MM.1S (cell line): Measurements from ENCODE around the gene FBXW5.

Experiments used
- DNase-seq: peaks from one replicate; pipeline ENCODE4 v3.0.0-alpha.2; 2015
- H2AFZ ChIP-seq: fragments of 300-600 bp; sonication (generic); 2 replicates; pipeline ENCODE4 v1.6.0; 2016; ENCODE audit warnings: antibody characterized with exemption, low read length
- H3F3A ChIP-seq: fragments of 300-600 bp; sonication (generic); 2 replicates; pipeline ENCODE4 v1.6.1; 2016; ENCODE audit warnings: mild to moderate bottlenecking, antibody characterized with exemption, low read length, moderate library complexity, mixed read lengths; ENCODE audit not compliant: insufficient read depth
- H3K27ac ChIP-seq: fragments of 300-600 bp; sonication (generic); 2 replicates; pipeline ENCODE4 v1.5.1; 2016; ENCODE audit warnings: mild to moderate bottlenecking, low read length
- H3K27me3 ChIP-seq: fragments of 300-600 bp; sonication (generic); replicated peaks from 2 replicates; pipeline ENCODE4 v1.6.0; 2016; ENCODE audit warnings: low read length; ENCODE audit not compliant: insufficient read depth
- H3K36me3 ChIP-seq: fragments of 300-600 bp; sonication (generic); replicated peaks from 2 replicates; pipeline ENCODE4 v1.6.1; 2016; ENCODE audit warnings: mild to moderate bottlenecking, low read length, mixed read lengths; ENCODE audit not compliant: insufficient read depth
- H3K4me1 ChIP-seq: fragments of 300-600 bp; sonication (generic); 2 replicates; pipeline ENCODE4 v1.6.1; 2016; ENCODE audit warnings: low read length, mixed read lengths
- H3K4me2 ChIP-seq: fragments of 300-600 bp; sonication (generic); 2 replicates; pipeline ENCODE4 v1.6.0; 2016; ENCODE audit warnings: low read depth, low read length
- H3K4me3 ChIP-seq: fragments of 300-600 bp; sonication (generic); 2 replicates; pipeline ENCODE4 v1.5.1; 2016; ENCODE audit warnings: low read length, mixed read lengths
- H3K79me2 ChIP-seq: fragments of 300-600 bp; sonication (generic); 2 replicates; pipeline ENCODE4 v1.6.1; 2016; ENCODE audit warnings: mixed run types, low read length, mixed read lengths
- H3K9ac ChIP-seq: fragments of 300-600 bp; sonication (generic); 2 replicates; pipeline ENCODE4 v1.6.1; 2016; ENCODE audit warnings: low read length, mixed read lengths
- H3K9me2 ChIP-seq: fragments of 300-600 bp; sonication (generic); replicated peaks from 2 replicates; pipeline ENCODE4 v1.6.1; 2016; ENCODE audit warnings: mild to moderate bottlenecking, low read length, mixed read lengths; ENCODE audit not compliant: insufficient read depth
- H3K9me3 ChIP-seq: fragments of 300-600 bp; sonication (generic); replicated peaks from 2 replicates; pipeline ENCODE4 v1.6.1; 2016; ENCODE audit warnings: mild to moderate bottlenecking, low read length, mixed read lengths; ENCODE audit not compliant: insufficient read depth
- H4K20me1 ChIP-seq: fragments of 300-600 bp; sonication (generic); 2 replicates; pipeline ENCODE4 v1.6.1; 2016; ENCODE audit warnings: mild to moderate bottlenecking, low read length, moderate library complexity, mixed read lengths; ENCODE audit not compliant: insufficient read depth
- EZH2 ChIP-seq: fragments of 300-600 bp; sonication (generic); optimal IDR thresholded peaks from 2 replicates; pipeline ENCODE3; 2017; ENCODE audit warnings: low read depth, mild to moderate bottlenecking, antibody characterized with exemption, low read length, mixed read lengths
- EZH2phosphoT487 ChIP-seq: fragments of 300-600 bp; sonication (generic); IDR thresholded peaks from 2 replicates; pipeline ENCODE4 v1.6.1; 2018; ENCODE audit warnings: antibody characterized with exemption, low read length
- TF ChIP-seq, protein P1 (sequence below): fragments of 300-600 bp; sonication (generic); IDR thresholded peaks from 2 replicates; pipeline ENCODE4 v1.5.1; 2016; ENCODE audit warnings: antibody characterized with exemption, low read length, mixed read lengths

Gene FBXW5

DNA sequence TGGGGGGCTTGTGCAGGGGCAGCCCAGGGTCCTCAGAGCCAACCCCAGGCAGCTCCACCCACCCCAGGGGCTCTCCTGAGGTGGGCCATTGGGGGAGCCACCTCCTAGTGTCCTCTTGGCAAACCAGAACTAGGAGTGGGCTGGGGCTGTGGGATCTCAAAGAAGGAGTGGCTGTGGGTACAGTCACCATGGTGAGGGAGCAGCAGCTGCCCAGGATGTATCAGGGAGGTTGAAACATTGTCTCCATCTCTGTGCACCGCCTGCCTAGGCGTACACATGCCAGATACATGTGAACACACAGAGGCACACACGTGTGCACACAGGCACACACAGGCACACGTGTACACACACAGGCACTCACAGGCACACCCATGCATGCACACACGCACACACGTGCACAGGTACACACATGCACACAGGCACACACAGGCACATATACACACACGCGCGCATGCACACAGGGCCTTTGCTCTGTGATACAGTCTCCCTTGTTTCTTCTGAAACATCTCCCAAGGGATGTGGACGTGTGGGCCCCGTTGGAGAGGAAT lies 18.2 kb upstream of the FBXW5 start:
- Histone ChIP-seq H3F3A (no peaks in the 10 kb centered on the region), H3K27me3 (peaks cover 72% of the 10 kb centered on the region), H3K9ac (no peak overlapping the region), H3K9me3 (no peaks in the 10 kb centered on the region), H3K9me2 (no peaks in the 10 kb centered on the region), H3K4me3 (no peak overlapping the region), H3K36me3 (no peaks in the 10 kb centered on the region), H3K4me2 (no peak overlapping the region), H3K27ac (no peak overlapping the region), H3K4me1 (no peaks in the 10 kb centered on the region), H3K79me2 (no peaks in the 10 kb centered on the region), H4K20me1 (no peaks in the 10 kb centered on the region), H2AFZ (no peak overlapping the region)
- TF ChIP-seq, protein P1, sequence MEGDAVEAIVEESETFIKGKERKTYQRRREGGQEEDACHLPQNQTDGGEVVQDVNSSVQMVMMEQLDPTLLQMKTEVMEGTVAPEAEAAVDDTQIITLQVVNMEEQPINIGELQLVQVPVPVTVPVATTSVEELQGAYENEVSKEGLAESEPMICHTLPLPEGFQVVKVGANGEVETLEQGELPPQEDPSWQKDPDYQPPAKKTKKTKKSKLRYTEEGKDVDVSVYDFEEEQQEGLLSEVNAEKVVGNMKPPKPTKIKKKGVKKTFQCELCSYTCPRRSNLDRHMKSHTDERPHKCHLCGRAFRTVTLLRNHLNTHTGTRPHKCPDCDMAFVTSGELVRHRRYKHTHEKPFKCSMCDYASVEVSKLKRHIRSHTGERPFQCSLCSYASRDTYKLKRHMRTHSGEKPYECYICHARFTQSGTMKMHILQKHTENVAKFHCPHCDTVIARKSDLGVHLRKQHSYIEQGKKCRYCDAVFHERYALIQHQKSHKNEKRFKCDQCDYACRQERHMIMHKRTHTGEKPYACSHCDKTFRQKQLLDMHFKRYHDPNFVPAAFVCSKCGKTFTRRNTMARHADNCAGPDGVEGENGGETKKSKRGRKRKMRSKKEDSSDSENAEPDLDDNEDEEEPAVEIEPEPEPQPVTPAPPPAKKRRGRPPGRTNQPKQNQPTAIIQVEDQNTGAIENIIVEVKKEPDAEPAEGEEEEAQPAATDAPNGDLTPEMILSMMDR: no peak
- TF ChIP-seq EZH2phosphoT487 (no peak), EZH2 (no peak)
- DNase-seq: no peak

GRCh38 chr9:136962163-136962562 lies 17.6 kb upstream of the FBXW5 start:
- Histone ChIP-seq H3K4me2 (no peak overlapping the region), H2AFZ (no peak overlapping the region), H3K27me3 (peaks cover 76% of the 10 kb centered on the region), H4K20me1 (no peaks in the 10 kb centered on the region), H3K4me1 (no peaks in the 10 kb centered on the region), H3F3A (no peaks in the 10 kb centered on the region), H3K36me3 (no peaks in the 10 kb centered on the region), H3K4me3 (no peak overlapping the region), H3K9me3 (no peaks in the 10 kb centered on the region), H3K9me2 (no peaks in the 10 kb centered on the region), H3K9ac (no peak overlapping the region), H3K27ac (no peak overlapping the region), H3K79me2 (no peaks in the 10 kb centered on the region)
- no peak for TF ChIP-seq EZH2phosphoT487
- TF ChIP-seq, protein P1: no peak
- no peak for TF ChIP-seq EZH2
- DNase-seq: no peak

DNA sequence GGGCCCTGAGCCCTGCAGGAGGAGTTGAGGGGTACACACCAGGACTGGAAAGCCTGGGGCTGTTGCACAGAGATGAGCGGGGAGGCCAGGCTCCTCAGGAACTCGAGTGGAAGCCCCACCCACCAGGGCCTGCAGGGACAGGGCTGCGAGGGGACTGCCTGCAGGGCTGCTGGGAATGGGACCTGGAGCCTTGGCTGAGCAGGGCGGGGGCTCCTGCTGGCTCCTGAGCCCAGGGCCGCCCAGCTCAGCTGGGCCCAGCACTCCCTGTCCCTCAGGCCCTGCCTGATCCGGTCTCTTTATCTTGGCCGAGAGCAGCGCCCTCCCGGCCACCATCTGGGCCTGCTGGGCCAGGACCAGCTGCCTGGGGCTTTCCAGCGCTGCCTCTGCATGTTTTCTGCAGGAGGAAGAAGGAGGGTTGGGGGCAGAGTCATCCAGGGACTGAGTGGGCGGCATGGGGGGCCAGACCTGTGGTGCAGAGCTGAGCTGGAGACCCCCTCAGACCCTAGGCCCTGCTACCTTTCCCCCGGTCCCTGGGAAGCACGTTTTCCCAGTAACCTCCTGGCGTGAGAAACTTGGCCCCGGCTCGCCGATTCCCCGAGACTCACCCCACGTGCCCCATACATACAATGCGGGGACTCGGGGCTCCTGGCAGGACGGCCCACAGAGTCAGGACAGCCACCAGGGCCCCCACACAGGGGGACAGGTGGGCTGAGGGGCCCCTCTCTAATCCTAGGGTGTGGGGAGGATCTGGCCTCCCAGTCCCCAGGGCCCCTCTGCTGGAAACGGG lies 16.9 kb upstream of the FBXW5 start:
- no peaks in the 10 kb centered on the region for H3K4me1 ChIP-seq
- no peaks in the 10 kb centered on the region for H3K79me2 ChIP-seq
- H3K36me3 ChIP-seq: no peaks in the 10 kb centered on the region
- TF ChIP-seq EZH2phosphoT487: no peak
- TF ChIP-seq EZH2: no peak
- TF ChIP-seq, protein P1: no peak
- no peak overlapping the region for H2AFZ ChIP-seq
- H3K9ac ChIP-seq: no peak overlapping the region
- H3K27me3 ChIP-seq: peaks cover 79% of the 10 kb centered on the region
- no peaks in the 10 kb centered on the region for H3F3A ChIP-seq
- H3K4me2 ChIP-seq: no peak overlapping the region
- H3K27ac ChIP-seq: no peak overlapping the region
- H3K4me3 ChIP-seq: no peak overlapping the region
- H3K9me2 ChIP-seq: no peaks in the 10 kb centered on the region
- no peak for DNase-seq
- no peaks in the 10 kb centered on the region for H4K20me1 ChIP-seq
- H3K9me3 ChIP-seq: no peaks in the 10 kb centered on the region
